HG03064 (cell line): Measurements from ENCODE around the gene TRIP12.
"Not testable (repeated sequence)": the region's sequence is repeated elsewhere in the genome, so short reads cannot be mapped to it uniquely, and the experiment has no call there.

Experiments
- ATAC-seq: cut with Tn5 transposase; IDR thresholded peaks from one replicate; pipeline ENCODE4 v1.9.1; 2021; ENCODE audit warnings: low read depth; ENCODE audit not compliant: unreplicated experiment

TRIP12 gene

GRCh38 chr2:229835596-229836283 lies 86.1 kb downstream of the TRIP12 start:
- ATAC-seq = no peak

- not testable (repeated sequence) for ATAC-seq
Observed at GRCh38 chr2:229834368-229834767, 87.4 kb downstream of the TRIP12 start.

- ATAC-seq = no peak
Observed at GRCh38 chr2:229832510-229832898, 89.3 kb downstream of the TRIP12 start.

GRCh38 chr2:229831805-229832509 lies 89.9 kb downstream of the TRIP12 start:
- no peak for ATAC-seq

- no peak for ATAC-seq
Observed at GRCh38 chr2:229825476-229825875, 96.3 kb downstream of the TRIP12 start.

GRCh38 chr2:229821316-229821715 lies 100.5 kb downstream of the TRIP12 start:
- no peak for ATAC-seq

GRCh38 chr2:229818230-229818629 lies 103.6 kb downstream of the TRIP12 start:
- ATAC-seq = no peak

GRCh38 chr2:229815858-229816257 lies 106.0 kb downstream of the TRIP12 start:
- no peak for ATAC-seq

- no peak for ATAC-seq
Observed at GRCh38 chr2:229815342-229815741, 106.5 kb downstream of the TRIP12 start.

- ATAC-seq = no peak
Observed at GRCh38 chr2:229810786-229811185, 111.0 kb downstream of the TRIP12 start.

- ATAC-seq = no peak
Observed at GRCh38 chr2:229805559-229805958, 116.2 kb downstream of the TRIP12 start.

GRCh38 chr2:229802785-229803184 lies 119.0 kb downstream of the TRIP12 start:
- no peak for ATAC-seq

GRCh38 chr2:229800997-229801754 lies 120.6 kb downstream of the TRIP12 start:
- no peak for ATAC-seq

GRCh38 chr2:229798446-229799155 lies 123.2 kb downstream of the TRIP12 start:
- ATAC-seq = no peak

- no peak for ATAC-seq
Observed at GRCh38 chr2:229795058-229795457, 126.8 kb downstream of the TRIP12 start.

- ATAC-seq = no peak
Observed at GRCh38 chr2:229794636-229795035, 127.2 kb downstream of the TRIP12 start.

- ATAC-seq = not testable (repeated sequence)
Observed at GRCh38 chr2:229786289-229786688, 135.5 kb downstream of the TRIP12 start.

- ATAC-seq = no peak
Observed at GRCh38 chr2:229784791-229785190, 137.0 kb downstream of the TRIP12 start.

GRCh38 chr2:229783108-229783721 lies 138.6 kb downstream of the TRIP12 start:
- ATAC-seq = peak; percentile 57
